Measurements from ENCODE around the gene CFAP100. TPM values are rescaled to one million over a fixed set of nuclear protein-coding genes. Genes with fewer than 3 reads are reported as not detected.

Gene CFAP100
- total RNA-seq, 1 experiment from 2014 or later: not detected

DNA sequence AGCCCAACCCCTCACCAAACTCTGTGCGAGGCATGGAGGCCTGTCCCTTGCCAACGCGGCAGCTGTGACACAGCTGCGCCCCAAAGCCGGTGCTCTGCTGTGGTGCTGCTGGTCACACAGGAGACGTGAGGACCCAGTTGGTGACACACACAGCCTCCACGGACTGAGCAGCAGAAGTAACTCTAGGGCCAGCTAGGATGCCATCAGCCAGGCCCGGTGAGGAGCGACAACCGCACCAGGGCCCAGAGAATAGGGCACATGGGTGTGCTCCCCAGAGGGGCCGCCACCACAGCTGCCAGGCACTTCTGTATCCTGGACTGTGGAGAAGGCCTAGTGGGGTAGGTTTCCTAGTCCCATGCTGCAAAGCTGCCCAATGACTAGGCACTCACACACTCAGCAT lies 70.3 kb downstream of the CFAP100 start:
- BruUV-seq (replicated peaks): no TSS peak
- DNase-seq: no peak
- Mint-ChIP-seq H3K9me3 (ENCODE audit: low read depth, unreplicated experiment) (no peaks in the 10 kb centered on the region), H3K36me3 (ENCODE audit: insufficient read depth, unreplicated experiment) (peaks cover 57% of the 10 kb centered on the region), H3K4me3 (ENCODE audit: low read depth, unreplicated experiment) (no peak overlapping the region), H3K4me1 (ENCODE audit: low read depth, unreplicated experiment) (no peaks in the 10 kb centered on the region), H3K27me3 (ENCODE audit: unreplicated experiment) (no peaks in the 10 kb centered on the region), H3K27ac (ENCODE audit: unreplicated experiment) (no peak overlapping the region)
- CTCF ChIA-PET: interaction anchor here (0.8 kb wide), 1 partner anchor 73 kb away, joined by 3 read pairs; no protein-coding TSS in a partner anchor
- TF ChIP-seq, protein P1, sequence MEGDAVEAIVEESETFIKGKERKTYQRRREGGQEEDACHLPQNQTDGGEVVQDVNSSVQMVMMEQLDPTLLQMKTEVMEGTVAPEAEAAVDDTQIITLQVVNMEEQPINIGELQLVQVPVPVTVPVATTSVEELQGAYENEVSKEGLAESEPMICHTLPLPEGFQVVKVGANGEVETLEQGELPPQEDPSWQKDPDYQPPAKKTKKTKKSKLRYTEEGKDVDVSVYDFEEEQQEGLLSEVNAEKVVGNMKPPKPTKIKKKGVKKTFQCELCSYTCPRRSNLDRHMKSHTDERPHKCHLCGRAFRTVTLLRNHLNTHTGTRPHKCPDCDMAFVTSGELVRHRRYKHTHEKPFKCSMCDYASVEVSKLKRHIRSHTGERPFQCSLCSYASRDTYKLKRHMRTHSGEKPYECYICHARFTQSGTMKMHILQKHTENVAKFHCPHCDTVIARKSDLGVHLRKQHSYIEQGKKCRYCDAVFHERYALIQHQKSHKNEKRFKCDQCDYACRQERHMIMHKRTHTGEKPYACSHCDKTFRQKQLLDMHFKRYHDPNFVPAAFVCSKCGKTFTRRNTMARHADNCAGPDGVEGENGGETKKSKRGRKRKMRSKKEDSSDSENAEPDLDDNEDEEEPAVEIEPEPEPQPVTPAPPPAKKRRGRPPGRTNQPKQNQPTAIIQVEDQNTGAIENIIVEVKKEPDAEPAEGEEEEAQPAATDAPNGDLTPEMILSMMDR (IDR thresholded peaks at IDR 0.05; ENCODE audit: unreplicated experiment): no peak
- intact Hi-C loops (cut with micrococcal nuclease; ENCODE audit: unreplicated experiment): no loop called here

GRCh38 chr3:126465928-126466544 lies 71.3 kb downstream of the CFAP100 start:
- CTCF ChIA-PET: interaction anchor here (0.8 kb wide), 1 partner anchor 74 kb away, joined by 3 read pairs; no protein-coding TSS in a partner anchor
- no peak for DNase-seq

GRCh38 chr3:126466886-126467610 lies 72.3 kb downstream of the CFAP100 start:
- Mint-ChIP-seq H3K27me3 (ENCODE audit: unreplicated experiment) (no peaks in the 10 kb centered on the region), H3K36me3 (ENCODE audit: insufficient read depth, unreplicated experiment) (peaks cover 63% of the 10 kb centered on the region), H3K4me3 (ENCODE audit: low read depth, unreplicated experiment) (no peak overlapping the region), H3K4me1 (ENCODE audit: low read depth, unreplicated experiment) (peaks cover under 1% of the 10 kb centered on the region), H3K9me3 (ENCODE audit: low read depth, unreplicated experiment) (no peaks in the 10 kb centered on the region), H3K27ac (ENCODE audit: unreplicated experiment) (no peak overlapping the region)
- CTCF ChIA-PET: no interaction called here
- intact Hi-C loops (cut with micrococcal nuclease; ENCODE audit: unreplicated experiment): no loop called here
- TF ChIP-seq, protein P1 (IDR thresholded peaks at IDR 0.05; ENCODE audit: unreplicated experiment): no peak
- no TSS peak for BruUV-seq (replicated peaks)
- DNase-seq: no peak

More at GRCh38 chr3:126465928-126466544, 71.3 kb downstream of the CFAP100 start:
- TF ChIP-seq, protein P1 (IDR thresholded peaks at IDR 0.05; ENCODE audit: unreplicated experiment): no peak
- H3K27me3 Mint-ChIP-seq (ENCODE audit: unreplicated experiment): no peaks in the 10 kb centered on the region
- no TSS peak for BruUV-seq (replicated peaks)
- no peaks in the 10 kb centered on the region for H3K4me1 Mint-ChIP-seq (ENCODE audit: low read depth, unreplicated experiment)
- intact Hi-C loops (cut with micrococcal nuclease; ENCODE audit: unreplicated experiment): no loop called here
- peaks cover 64% of the 10 kb centered on the region for H3K36me3 Mint-ChIP-seq (ENCODE audit: insufficient read depth, unreplicated experiment)
- H3K4me3 Mint-ChIP-seq (ENCODE audit: low read depth, unreplicated experiment): no peak overlapping the region
- no peaks in the 10 kb centered on the region for H3K9me3 Mint-ChIP-seq (ENCODE audit: low read depth, unreplicated experiment)
- H3K27ac Mint-ChIP-seq (ENCODE audit: unreplicated experiment): no peak overlapping the region

GRCh38 chr3:126467611-126467955 lies 72.9 kb downstream of the CFAP100 start:
- DNase-seq: no peak
- Mint-ChIP-seq H3K27ac (ENCODE audit: unreplicated experiment) (no peak overlapping the region), H3K9me3 (ENCODE audit: low read depth, unreplicated experiment) (no peaks in the 10 kb centered on the region), H3K4me1 (ENCODE audit: low read depth, unreplicated experiment) (peaks cover 6% of the 10 kb centered on the region), H3K4me3 (ENCODE audit: low read depth, unreplicated experiment) (no peak overlapping the region), H3K36me3 (ENCODE audit: insufficient read depth, unreplicated experiment) (peaks cover 65% of the 10 kb centered on the region), H3K27me3 (ENCODE audit: unreplicated experiment) (no peaks in the 10 kb centered on the region)
- TF ChIP-seq, protein P1 (IDR thresholded peaks at IDR 0.05; ENCODE audit: unreplicated experiment): no peak
- CTCF ChIA-PET: no interaction called here
- intact Hi-C loops (cut with micrococcal nuclease; ENCODE audit: unreplicated experiment): no loop called here
- BruUV-seq (replicated peaks): no TSS peak

Data from Calu3 (cell line).